ENCODE results near the gene TNS3.

Gene TNS3

DNA sequence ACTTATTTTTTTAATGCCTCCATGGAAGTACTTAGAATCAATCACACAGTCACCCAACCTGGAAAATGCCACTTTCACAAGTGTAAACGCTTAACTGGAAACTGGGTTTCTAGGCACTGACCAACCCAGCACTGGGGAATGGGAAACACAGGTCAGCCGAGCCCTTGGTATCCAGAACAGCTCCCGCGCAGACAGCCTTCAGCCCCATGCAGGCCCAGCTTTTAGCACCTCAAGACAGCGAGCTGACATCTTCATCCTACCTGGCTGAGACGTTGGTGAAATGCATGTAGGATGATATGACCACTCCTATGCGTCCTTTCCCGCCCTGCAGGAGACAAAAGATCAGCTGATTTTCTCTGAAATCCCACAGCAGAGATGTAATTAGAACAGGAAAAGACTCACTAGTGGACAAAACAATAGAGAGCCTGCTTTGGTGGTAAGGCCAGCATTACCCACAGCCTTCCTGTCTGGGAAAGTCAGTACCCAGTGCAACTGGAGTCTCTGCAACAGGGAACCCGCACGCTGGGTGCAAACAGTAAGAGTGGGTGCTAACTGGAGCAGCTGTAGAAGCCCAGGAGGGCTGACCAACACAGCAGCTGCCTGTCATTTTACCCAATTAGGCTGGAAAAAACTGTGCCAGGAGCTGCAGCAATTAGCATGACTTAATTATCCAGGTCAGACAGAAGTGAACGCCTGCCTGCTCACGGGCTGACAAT is 153.7 kb downstream of the TNS3 start:
- no peak for DNase-seq (ENCODE audit: low read depth in 3 of 3)

DNA sequence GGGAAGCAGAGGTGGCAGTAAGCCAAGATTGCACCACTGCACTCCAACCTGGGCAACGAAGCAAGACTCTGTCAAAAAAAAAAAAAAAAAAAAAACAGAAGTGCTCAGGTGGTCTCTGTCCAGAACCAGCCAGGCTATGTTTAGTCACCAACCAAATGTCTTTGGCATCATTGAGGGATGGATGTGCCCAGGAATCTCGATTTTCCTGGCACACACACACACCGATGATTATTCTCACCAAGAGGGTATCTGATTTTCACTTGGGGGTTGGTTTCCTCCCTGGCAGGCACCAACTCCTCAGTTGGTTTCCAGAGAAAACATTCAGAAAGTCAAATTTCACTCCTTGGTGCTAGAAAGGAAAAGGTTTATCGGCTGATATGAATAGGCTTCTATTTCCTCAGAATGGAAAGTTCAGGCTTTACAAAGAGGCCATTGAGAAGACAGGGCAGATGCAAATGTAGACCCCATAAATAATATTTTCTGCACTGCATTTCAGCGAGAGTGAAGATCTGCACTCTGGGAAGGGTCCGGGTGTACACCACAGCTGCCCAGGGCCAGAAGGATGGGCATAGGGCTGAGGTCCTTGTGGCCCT is 154.8 kb downstream of the TNS3 start:
- DNase-seq (ENCODE audit: low read depth in 3 of 3): no peak

DNA sequence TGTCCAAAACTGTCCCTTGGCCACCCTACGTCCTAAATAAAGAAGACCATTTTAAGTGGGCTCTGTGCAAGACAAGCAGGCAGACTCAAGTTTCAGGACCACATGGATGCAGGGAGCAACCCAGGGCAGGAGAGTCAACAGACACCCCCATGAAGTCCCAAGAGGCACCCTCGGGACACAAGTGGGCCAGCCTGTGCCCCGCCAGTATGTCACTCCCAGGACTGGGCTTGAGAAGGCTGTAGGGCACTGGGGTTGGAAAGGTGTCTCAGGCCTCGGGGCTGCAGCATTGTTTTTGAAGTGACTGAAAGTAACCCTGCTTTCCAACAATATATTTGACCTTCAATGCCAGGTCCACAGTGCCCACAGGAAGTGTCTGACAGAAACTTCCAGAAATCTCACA is 157.4 kb downstream of the TNS3 start:
- no peak for DNase-seq (ENCODE audit: low read depth in 3 of 3)

DNA sequence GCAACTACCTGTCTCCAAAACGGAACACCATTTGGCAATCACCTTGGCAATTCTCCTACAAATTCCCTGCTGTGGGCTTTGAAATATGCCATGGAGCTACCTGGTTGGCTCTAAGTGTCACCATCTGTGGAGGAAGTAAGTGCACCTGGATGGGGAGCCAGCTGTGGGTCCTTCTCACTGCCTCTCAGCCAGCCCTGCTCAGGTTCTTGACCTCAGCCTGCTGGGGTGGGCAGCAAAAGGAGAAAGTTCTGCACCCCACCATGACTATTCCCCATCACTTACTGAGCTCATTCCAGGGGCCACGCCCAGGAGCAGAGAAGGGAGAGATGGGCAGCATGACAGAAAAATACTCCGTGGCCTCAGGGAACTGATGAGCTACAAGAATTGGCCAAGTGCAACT is 158.7 kb downstream of the TNS3 start:
- no peak for DNase-seq (ENCODE audit: low read depth in 3 of 3)

DNA sequence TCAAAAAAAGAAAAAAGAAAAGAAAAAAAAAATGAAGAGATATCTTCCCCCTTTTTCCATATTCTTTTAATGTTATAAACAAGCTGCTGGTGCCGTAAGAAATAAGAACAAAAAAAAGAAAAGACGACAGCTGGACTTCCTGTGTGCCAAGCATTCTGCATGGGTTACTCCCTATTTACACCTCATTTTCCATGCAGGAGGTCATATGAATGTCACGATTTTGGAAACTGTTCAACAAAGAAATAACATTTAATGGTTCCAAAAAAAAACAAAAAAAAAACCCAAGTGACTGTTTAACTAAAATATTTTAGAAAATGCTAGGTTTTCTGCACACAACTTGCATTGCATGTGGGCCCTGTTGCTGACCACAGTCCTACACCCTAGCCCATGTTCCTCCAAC is 159.3 kb downstream of the TNS3 start:
- no peak for DNase-seq (ENCODE audit: low read depth in 3 of 3)

DNA sequence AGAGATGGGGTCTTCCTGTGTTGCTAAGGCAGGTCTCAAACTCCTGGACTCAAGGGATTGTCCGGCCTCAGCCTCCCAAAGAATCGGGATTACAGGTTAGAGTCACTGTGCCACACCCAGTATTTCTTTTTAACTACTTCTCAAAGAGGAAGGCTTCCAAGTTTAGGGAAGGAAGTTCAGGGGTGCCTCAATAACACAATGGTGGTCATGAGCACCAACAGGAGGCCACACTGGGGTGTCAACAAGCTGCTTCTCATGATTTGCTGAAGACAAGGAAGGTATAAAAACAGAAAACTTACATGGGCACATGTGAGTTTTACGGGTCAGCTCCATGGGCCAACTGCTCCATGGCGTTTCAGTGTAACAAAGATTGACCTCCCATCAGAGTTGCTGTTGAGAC is 160.5 kb downstream of the TNS3 start:
- no peak for DNase-seq (ENCODE audit: low read depth in 3 of 3)

DNA sequence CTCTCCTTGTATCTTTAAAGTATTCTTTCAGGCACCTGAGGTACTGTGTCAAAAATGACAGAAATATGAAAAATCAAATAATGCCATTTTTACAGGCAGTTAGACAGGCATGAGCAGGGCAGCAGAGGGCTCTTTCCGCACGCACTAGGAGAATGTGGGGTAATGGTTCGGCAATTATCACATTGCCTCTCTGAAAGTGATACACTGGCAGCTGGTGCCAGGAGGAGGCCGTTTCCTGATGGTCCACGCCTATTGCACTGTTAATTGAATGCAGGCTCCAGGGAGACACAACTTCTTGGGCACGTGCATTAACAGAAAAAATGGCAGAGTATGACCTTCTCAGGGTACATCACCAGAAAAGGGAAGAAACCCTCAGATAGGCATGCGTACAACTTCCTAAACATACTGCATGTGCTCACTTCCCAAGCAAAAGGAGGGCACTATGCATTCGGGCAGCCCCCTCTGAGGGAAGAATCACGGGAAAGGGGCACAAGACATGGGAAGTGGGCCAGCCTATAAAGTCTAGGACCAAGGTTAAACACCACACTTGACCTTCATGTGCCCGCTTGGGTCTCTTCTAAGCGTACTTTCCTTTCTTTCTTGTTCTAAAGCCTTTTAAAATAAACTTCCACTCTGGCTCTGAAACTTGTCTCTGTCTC is 161.7 kb downstream of the TNS3 start:
- DNase-seq (ENCODE audit: low read depth in 3 of 3): no peak

DNA sequence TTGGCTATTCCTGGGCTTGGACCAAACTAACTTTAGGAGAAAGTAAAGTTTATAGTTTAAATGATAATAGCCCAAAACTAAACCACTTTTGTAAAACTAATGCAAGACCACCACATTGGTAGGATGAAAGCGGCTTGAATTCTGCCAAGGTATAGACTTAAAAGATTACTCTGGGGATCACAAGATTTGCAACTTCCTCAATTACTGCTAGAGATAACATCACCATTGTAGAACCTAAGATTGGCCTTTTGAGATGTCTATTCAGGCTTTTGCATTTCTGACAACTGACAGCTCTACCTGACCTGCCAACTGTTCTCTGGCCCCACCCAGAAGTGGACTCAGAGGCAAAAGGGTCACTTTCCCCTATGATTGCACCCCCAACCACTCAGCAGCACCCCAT is 162.4 kb downstream of the TNS3 start:
- DNase-seq (ENCODE audit: low read depth in 3 of 3): no peak

DNA sequence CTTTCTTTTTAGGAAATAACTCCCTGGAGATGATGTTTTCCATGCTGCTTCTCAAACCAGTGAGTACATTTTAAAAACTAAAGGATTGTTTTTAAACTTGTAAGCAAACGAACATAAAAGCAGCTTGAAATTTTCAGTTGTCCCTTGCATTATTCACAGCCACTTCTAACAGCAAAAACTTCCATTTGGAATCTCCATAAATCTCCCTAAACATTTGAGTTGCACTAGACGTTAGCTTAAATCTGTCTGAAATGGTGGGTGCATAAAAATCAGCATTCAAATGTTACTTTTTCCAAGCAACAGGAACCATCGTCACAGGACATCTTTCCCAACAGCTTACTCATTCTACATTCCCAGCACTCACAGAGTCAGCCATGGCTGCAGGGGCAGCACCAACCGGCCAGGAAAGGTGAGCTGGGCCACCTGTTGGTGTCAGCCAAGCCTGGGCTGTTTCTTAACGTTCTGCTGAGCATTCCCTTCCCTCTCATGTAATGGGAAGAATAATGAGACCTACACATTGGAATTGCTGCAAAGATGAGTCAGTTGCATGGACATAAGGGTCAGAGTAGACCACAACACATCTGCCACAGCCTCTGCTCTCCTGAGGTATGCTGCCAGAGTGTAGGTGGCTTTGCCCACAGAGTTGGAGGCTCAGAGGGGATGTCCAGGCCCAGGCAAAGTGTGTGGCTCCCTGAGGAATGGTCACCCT is 163.2 kb downstream of the TNS3 start:
- DNase-seq (ENCODE audit: low read depth in 3 of 3): no peak

DNA sequence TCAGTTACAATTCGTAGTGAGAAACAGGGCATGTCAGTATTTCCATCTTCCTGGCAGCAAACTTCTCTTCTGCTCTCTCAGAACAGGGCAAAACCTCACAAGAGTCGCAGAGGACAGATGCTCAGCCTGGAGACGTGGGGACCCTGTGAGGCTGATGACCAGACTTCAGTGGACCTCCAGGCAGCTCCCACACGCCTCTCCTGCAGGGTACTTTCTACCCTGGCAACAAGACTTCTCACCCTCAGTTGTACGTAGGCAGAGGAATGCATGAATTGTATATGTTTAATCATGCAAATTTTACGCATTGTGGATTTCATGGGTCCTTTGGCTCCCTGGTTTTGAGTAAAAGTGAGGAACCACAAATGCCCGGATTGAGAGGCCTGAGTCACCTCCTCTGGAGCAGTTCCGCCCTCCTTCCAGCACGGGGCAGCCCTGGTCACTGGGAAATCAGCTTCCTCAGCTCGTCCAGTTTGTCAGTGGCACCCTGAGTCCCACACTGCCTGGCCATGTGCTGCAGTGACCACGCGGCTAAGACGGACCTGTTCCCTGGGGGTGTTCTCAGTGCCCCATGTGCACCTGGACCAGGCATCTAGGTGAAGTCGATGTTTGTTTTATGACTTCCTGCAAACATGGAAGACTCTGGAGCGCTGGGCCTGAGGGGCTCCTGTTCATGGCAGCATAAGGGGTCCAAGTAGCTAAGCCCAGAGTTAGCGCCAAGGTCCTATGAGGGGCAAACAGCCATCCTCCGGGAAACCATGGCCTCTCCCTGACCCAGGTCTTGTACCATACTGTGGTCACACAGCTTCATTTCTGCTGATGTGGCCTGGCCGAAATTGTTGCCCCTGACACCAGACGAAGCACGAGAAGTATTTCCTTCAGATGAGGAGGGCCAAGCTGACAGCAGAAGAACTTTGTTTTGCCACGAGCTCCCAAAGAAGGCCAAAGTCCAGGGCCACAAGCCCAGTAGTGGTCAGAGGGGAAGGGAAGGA is 165.1 kb downstream of the TNS3 start:
- DNase-seq (ENCODE audit: low read depth in 3 of 3): no peak

DNA sequence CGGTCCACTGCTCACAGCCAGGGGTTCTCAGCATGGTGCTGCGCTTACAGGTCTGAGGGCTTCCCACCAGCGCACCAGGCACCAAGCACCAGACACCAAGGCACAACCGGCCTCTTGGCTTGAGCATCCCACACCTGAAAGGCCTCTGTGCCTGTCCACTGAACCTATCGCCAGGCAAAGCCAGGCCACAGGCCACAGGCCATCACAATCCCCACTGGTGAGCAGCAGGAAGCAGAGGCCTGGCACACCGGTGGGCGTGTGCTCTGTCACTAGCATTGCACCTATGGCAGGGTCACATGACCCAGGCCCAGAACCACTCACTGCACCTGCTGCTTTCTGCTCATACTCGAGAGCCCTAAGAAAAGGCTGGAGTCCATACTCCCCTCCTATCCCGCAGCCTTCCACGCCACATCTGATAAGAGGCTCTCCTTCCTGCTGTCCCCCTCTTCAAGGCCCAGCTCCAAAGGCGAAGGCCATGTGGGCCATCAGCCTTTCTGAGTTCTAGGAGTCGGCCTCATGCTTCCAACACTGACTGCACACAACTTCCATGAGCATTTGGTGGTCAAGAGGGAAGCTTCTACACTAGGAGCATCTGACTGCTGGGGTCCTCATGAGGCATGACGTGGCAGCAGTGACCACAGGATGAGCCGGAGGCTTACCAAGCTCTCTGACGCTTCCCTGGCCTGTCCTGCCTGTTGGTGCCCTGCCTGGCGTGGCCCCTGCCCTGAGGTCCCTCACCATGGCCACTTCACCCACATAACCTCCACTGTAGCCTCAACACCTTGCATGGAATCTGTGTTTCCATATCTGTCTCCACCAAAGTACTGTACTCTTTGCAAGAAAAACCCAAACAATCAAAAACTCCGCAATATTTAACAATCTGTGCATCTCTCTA is 166.3 kb downstream of the TNS3 start:
- DNase-seq (ENCODE audit: low read depth in 3 of 3): no peak

DNA sequence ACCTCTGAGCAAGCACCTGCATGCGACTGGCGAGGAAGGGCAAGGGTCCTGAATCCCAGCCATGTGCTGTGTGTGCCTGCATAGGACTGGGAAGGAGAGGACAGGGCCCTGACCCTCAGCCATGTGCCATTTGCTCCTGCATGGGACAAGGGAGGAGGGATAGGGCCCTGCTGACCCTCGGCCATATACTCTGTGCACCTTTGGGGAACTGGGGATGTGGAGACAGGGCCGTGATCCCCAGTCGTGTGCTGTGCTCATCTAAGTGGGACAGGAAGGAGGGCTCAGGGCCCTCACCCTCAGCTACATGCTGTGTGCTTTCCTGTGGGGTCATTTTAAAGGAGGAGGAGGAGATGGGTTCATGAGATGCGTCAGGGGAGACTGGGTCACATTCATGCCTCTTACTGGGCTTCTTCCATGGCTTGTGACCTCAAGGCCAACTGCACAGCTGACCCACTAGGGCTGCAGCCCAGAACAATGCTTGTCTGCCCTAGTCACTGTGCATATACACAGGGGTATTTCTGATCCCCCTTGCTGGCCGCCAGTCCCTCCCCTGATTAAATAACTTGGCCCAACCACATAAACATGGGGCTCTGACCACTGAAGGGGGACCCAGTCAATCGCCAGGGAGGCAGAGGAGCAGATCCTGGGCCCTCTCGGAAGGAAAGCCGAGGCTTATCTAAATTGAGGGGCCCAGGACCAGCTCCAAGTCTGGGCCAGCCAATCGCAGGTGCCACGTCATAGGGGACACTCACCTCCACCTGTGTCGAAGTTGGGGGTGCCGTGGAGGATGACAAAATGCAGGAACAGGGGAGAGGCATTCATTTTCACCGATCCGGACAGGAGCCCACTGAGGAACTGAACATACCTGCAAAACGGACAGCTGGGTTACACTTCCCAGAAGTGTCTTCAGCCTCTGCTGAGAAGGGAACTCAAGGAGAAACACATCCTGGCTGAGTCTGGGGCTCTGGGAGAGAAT is 167.3 kb downstream of the TNS3 start:
- no peak for DNase-seq (ENCODE audit: low read depth in 3 of 3)

DNA sequence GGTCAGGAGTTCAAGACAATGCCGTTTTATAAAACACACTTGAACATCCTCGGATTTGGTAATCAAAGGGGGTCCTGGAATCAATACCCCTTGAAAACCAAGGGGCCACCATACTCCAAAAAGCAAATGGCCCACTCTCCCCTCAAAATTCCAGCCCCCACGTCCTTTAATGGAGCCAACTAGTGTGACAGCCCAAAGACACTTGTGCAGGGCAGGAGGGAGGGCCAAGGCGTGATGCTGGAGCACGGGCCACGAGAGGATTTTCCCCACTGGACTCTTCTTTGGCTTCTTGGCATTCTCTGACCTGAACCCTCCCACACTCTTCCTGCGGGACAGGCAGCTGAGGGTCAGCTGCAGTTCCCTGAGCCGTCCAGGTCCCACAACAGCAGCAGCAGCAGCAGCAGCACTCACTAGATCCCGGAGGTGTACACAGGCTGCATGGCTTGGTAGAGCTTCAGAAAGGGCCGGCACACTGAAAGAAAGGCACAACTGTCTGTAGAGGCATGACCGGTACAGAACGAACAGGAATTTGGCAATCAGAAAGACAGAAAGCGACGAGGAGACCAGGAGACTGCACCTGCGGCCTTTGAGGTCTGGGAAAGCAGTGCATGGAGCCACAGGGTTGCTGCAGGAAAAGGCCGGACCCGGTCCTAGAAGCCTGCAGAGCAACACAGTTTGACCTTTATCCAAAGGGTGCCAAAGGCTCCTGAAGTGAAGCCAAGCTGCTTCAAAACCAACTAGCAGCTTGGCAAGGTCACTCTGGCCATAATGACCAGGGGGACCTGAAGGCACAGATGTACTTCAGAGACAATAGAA is 168.2 kb downstream of the TNS3 start:
- no peak for DNase-seq (ENCODE audit: low read depth in 3 of 3)

DNA sequence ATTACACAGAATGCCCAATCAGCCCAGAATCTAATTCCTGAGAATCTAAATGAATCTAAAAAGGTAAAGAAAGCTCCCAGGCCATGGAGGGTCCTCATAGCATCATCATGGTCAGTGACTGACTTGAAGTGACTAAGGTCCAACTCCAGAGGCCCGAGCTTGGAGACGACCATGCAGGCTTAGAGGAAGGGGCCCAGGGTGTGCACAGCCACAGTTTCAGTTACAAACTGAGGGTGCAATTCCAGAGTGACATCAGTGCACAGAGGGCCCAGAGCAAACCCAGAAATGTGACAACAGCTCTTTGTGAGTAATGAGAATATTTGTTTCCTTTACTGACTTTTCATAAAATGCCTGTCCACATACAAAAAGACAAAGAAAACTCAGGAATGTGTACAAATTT is 170.0 kb downstream of the TNS3 start:
- DNase-seq (ENCODE audit: low read depth in 3 of 3): no peak

DNA sequence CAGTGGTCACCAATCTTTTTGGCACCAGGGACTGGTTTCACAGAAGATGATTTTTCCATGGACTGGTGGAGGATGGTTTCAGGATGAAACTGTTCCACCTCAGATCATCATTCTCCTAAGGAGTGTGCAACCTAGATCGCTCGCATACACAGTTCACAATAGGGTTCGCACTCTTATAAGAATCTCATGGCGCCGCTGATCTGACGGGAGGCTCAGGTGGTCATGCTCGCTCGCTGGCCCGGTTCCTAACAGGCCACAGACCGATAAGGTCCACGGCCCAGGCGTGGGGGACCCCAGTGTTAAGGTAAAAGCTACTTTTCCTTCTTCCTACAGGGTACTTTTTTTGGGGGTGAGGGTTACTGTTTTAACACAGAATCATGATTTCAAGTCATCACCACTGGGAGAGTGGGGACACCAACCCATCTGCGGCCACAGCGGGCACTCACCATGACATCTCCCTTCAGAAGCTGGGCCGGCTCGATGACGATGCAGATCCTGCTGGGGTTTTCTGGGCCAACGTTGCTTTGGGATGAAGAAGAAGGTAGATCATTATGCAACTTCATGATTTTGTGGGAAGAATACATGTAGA is 170.5 kb downstream of the TNS3 start:
- no peak for DNase-seq (ENCODE audit: low read depth in 3 of 3)

DNA sequence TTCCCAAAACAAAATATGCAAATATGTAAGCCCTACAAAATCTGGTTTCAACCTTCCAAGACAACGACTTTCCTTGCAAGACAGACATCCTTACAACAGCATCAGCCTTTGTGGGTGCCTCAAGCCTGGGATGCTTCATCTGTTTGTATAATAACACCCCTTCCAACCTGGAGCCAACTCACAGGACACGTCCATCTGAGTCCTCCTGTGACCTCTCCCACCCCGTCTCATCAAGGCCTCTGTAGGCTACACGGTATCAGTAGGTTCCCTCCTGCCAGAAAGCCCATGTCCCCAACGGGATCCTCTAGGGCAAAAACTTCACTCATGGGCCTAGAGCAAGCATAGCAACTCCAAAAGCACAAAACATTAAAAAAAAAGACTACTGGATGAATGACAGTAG is 173.2 kb downstream of the TNS3 start:
- DNase-seq (ENCODE audit: low read depth in 3 of 3): no peak

DNA sequence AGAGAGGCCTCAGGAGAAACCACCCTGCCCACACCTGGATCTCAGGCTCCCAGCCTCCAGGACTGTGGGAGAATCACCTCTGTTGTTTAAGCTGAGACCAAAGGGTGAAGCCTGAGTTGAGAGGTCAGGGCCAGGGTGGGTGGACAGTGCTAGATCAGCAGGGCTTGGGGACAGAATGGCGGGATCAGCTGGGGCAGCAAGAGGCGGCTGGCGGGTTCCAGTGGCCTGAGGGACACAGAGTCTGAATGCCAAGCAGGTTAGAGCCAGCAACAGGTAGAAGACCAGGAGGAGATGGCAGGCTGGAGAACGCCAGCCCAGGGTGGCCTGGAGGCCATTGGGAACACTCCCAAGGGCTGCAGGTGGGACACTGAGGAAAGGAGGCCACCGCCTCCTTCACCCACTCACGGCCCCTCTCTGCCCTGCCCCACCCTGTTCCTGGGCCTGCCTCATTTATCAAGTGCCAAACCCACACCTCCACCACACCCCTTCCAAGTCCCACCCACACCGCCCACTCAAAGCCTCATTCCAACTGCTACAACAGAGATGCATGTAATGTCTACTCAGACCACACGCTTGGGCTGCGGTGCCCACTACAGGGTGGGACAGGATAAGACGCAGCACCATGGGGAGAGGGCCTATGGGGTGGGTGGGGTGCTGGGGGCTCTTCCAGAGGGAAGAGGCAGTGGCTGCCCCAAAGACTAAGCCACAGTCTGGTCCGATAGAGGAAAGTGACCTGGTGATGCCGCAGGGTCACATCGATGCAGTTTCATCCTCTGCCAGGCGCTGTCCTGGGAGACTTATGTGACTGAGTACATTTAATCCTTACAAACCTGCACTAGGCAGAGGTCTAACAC is 173.9 kb downstream of the TNS3 start:
- DNase-seq (ENCODE audit: low read depth in 3 of 3): no peak

Data from stimulated activated CD4-positive, alpha-beta T cell treated with anti-CD3 and anti-CD28 coated beads, TNF-alpha, amount 100 ng/mL, for 24 hours (primary cell).